Measurements from ENCODE around the gene HDAC10.

Gene HDAC10

GRCh38 chr22:50269573-50269969 lies 18.5 kb upstream of the HDAC10 start:
- no peak for DNase-seq

- no peak for DNase-seq
Measured at GRCh38 chr22:50268655-50269113, 17.6 kb upstream of the HDAC10 start.

- DNase-seq = peak; percentile 38 to 59
Measured at GRCh38 chr22:50267591-50268390, 16.7 kb upstream of the HDAC10 start.

- DNase-seq = no peak
Measured at GRCh38 chr22:50266994-50267393, 15.9 kb upstream of the HDAC10 start.

- no peak for DNase-seq
Measured at GRCh38 chr22:50264946-50265669, 14.0 kb upstream of the HDAC10 start.

GRCh38 chr22:50264104-50264745 lies 13.2 kb upstream of the HDAC10 start:
- DNase-seq = no peak

GRCh38 chr22:50262973-50263617 lies 12.0 kb upstream of the HDAC10 start:
- DNase-seq = no peak

- no peak for DNase-seq
Measured at GRCh38 chr22:50262460-50262911, 11.4 kb upstream of the HDAC10 start.

GRCh38 chr22:50261615-50262459 lies 10.8 kb upstream of the HDAC10 start, which contains the start of gene MAPK12:
Gene MAPK12, minus strand, starts transcription at chr22:50261683. Its CDS starts 174 bp downstream, at chr22:50261509.
- DNase-seq = no peak

GRCh38 chr22:50260801-50261614 lies 9.9 kb upstream of the HDAC10 start:
- DNase-seq = peak; percentile 35 to 48

- DNase-seq = no peak
Measured at GRCh38 chr22:50260434-50260800, 9.4 kb upstream of the HDAC10 start.

- no peak for DNase-seq
Measured at GRCh38 chr22:50259302-50259701, 8.2 kb upstream of the HDAC10 start.

GRCh38 chr22:50258361-50259292 lies 7.6 kb upstream of the HDAC10 start:
- no peak for DNase-seq

GRCh38 chr22:50257451-50258360 lies 6.6 kb upstream of the HDAC10 start:
- DNase-seq = no peak

GRCh38 chr22:50257041-50257440 lies 6.0 kb upstream of the HDAC10 start:
- no peak for DNase-seq

GRCh38 chr22:50256258-50256862 lies 5.3 kb upstream of the HDAC10 start:
- no peak for DNase-seq

GRCh38 chr22:50255607-50256006 lies 4.5 kb upstream of the HDAC10 start:
- no peak for DNase-seq

GRCh38 chr22:50255099-50255498 lies 4.0 kb upstream of the HDAC10 start:
- no peak for DNase-seq

Measured in stimulated activated CD4-positive, alpha-beta T cell treated with anti-CD3 and anti-CD28 coated beads, Interleukin-2, amount 100 ng/mL, for 48 hours (primary cell).